ENCODE results near the gene H2BW1.
"Not testable (repeated sequence)": the region's sequence is repeated elsewhere in the genome, so short reads cannot be mapped to it uniquely, and the experiment has no call there.

The H2BW1 gene, protein sequence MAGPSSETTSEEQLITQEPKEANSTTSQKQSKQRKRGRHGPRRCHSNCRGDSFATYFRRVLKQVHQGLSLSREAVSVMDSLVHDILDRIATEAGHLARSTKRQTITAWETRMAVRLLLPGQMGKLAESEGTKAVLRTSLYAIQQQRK

DNA sequence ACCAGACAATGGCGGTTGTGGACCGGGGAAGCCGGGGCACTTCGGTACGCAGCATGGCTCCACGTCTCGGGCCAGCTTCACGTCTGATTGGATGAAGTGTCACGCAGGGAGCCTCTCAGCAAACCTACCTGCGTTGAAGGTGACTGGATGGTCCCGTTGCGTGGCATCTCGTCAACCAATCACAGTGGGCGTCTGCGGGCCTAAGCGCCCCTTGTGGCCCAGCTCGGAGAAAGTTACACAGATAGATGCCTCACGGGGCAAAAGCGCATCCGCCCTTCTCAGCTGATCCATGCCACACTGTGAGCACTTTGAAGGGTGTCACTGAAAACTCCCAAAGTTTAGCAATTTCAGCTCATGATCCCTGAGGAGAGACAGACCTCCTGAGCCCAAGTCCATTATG, at the start of gene H2BW1:
TSS of gene H2BW1 (minus strand) at position 103 of the 400 bp plus-strand sequence. CDS start 132 bp downstream, outside the sequence.
- DNase-seq (ENCODE audit: extremely low spot score) = no peak
- TF ChIP-seq, protein P1, sequence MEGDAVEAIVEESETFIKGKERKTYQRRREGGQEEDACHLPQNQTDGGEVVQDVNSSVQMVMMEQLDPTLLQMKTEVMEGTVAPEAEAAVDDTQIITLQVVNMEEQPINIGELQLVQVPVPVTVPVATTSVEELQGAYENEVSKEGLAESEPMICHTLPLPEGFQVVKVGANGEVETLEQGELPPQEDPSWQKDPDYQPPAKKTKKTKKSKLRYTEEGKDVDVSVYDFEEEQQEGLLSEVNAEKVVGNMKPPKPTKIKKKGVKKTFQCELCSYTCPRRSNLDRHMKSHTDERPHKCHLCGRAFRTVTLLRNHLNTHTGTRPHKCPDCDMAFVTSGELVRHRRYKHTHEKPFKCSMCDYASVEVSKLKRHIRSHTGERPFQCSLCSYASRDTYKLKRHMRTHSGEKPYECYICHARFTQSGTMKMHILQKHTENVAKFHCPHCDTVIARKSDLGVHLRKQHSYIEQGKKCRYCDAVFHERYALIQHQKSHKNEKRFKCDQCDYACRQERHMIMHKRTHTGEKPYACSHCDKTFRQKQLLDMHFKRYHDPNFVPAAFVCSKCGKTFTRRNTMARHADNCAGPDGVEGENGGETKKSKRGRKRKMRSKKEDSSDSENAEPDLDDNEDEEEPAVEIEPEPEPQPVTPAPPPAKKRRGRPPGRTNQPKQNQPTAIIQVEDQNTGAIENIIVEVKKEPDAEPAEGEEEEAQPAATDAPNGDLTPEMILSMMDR (IDR thresholded peaks at IDR 0.05; ENCODE audit: control extremely low read depth, extremely low read depth, low read depth, missing control alignments) = no peak
- ChIA-PET CTCF (no interaction called here), POLR2A (no interaction called here)

DNA sequence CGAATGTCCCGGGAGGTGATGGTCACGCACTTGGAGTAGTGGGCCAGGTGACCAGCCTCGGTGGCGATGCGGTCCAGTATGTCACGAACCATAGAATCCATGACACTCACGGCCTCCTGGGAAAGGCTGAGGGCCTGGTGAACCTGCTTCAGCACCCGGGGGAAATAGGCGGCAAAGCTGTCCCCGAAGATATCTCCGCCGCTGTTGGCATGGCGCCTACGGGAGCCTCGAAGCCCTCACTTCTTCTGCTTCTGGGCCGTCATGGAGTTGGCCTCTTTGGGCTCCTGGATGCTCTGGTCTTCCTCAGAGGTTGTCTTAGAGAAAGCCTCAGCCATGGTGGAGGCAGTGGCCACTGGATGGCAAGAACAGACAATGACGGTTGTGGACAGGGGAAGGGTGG, 49.1 kb upstream of the H2BW1 start:
- CTCF ChIA-PET; DNase-seq (ENCODE audit: extremely low spot score); POLR2A ChIA-PET: not testable (repeated sequence)

DNA sequence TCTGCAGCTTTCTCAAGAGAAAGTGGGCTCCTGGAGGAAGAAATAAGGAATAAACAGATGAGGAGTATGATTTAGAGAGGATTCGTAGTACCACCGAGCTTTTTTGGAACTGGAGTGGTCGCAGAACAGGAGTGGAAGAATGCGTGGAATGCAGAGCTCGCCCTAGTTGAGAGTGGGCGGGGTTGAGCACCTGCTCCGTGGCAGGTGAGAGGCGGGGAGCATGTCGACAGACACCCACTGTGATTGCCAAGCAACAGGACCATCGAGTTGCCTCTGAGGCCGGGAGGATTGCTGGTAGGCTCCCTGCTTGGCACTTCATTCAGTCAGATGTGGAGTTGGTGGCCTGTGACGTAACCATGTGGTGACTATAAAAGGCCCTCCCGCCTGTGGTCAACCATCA, 41.4 kb upstream of the H2BW1 start:
- POLR2A ChIA-PET; DNase-seq (ENCODE audit: extremely low spot score); CTCF ChIA-PET: not testable (repeated sequence)

DNA sequence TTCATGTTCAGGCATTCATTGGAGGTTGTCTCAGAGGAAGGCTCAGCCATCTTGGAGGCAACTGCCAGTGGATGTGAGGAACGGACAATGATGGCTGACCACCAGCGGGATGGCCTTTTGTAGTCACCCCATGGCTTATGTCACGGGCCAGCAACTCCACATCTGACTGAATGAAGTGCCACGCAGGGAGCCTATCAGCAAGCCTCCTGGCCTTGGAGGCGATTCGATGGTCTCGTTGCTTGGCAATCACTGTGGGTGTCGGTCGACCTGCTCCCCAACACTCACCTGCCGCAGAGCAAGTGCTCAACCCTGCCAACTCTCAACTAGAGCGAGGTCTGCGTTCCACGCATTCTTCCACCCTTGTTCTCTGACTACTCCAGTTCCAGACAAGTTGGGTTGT, 33.7 kb upstream of the H2BW1 start:
- ChIA-PET POLR2A (no interaction called here), CTCF (no interaction called here)
- no peak for DNase-seq (ENCODE audit: extremely low spot score)
- TF ChIP-seq, protein P1 (IDR thresholded peaks at IDR 0.05; ENCODE audit: control extremely low read depth, extremely low read depth, low read depth, missing control alignments) = no peak

DNA sequence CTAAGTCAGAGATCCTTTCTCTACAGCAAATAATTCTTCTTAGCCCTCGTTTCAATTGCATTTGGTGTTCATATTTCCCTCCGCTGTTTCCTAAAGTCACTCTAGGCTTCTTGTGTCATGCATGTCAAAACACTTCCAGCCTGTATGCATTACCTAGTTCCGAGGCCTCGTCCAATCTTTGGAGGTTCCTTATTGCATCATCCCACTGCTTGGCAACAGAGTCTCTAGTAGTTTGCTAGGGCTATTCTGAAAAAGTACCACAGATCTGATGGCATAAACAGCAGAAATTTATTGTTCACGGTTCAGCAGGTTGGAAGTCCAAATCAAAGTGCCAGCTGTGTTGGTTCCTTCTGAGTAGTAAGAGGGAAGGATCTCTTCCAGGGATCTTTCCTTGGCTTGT, 32.1 kb upstream of the H2BW1 start:
- DNase-seq (ENCODE audit: extremely low spot score) = no peak
- ChIA-PET POLR2A (no interaction called here), CTCF (no interaction called here)
- TF ChIP-seq, protein P1 (IDR thresholded peaks at IDR 0.05; ENCODE audit: control extremely low read depth, extremely low read depth, low read depth, missing control alignments) = no peak

DNA sequence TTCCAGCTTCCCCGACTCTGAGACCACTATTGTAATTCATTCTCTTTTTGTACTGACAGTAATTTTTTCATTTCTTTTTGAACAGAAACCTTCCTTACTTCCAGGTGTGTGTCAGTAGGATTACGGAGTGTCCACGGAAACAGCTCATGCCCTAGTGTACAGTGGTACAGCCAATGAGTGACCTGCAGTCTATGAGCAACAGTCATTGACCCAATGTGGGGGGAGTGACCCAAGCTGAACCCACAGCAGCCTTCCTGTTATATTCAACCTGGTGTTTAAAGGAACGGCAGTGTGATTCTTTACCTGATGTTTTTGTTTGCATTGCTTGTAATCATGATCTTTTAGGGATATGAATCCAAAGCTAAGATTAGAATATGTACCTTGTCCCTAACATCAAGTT, 27.5 kb upstream of the H2BW1 start:
- POLR2A ChIA-PET = no interaction called here
- no peak for DNase-seq (ENCODE audit: extremely low spot score)
- CTCF ChIA-PET = no interaction called here
- TF ChIP-seq, protein P1 (IDR thresholded peaks at IDR 0.05; ENCODE audit: control extremely low read depth, extremely low read depth, low read depth, missing control alignments) = no peak

DNA sequence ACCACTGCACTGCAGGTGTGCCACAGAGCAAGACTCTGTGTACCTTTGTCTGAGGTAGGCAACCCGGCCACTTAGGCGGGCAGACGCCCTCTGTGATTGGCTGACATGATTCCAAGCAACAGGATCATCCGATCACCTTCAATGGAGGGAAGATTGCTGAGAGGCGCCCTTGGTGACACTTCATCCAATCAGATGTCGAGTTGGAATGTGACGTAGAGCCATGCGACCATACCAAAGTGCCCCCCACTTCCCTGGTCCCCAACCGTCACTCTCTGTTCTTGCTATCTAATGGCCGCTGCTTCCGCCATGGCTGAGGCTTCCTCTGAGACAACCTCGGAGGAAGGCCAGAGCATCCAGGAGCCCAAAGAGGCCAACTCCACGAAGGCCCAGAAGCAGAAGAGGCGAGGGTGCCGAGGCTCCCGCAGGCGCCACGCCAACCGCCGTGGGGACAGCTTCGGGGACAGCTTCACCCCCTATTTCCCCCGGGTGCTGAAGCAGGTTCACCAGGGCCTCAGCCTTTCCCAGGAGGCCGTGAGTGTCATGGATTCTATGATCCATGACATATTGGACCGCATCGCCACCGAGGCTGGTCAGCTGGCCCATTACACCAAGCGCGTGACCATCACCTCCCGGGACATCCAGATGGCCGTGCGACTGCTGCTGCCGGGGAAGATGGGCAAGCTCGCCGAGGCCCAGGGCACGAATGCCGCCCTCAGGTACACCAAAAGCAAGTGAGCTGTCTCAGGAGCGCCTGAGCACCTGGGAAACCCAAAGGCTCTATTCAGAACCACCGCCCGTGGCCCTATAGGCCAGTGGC, 26.4 kb upstream of the H2BW1 start, which contains the start of gene H2BW2:
TSS of gene H2BW2 (plus strand) at position 268 of the 817 bp plus-strand sequence. CDS start at position 307, 39 bp downstream.
- no peak for DNase-seq (ENCODE audit: extremely low spot score)
- CTCF ChIA-PET = no interaction called here
- TF ChIP-seq, protein P1 (IDR thresholded peaks at IDR 0.05; ENCODE audit: control extremely low read depth, extremely low read depth, low read depth, missing control alignments) = no peak
- POLR2A ChIA-PET = no interaction called here
